ENCODE data around the gene PSMG3. TPM values are rescaled to one million over a fixed set of nuclear protein-coding genes. Genes with fewer than 3 reads are reported as not detected.

PSMG3 gene
- total and polyA plus RNA-seq, 2 experiments from 2014 or later: 32.7 to 41.2 TPM

DNA sequence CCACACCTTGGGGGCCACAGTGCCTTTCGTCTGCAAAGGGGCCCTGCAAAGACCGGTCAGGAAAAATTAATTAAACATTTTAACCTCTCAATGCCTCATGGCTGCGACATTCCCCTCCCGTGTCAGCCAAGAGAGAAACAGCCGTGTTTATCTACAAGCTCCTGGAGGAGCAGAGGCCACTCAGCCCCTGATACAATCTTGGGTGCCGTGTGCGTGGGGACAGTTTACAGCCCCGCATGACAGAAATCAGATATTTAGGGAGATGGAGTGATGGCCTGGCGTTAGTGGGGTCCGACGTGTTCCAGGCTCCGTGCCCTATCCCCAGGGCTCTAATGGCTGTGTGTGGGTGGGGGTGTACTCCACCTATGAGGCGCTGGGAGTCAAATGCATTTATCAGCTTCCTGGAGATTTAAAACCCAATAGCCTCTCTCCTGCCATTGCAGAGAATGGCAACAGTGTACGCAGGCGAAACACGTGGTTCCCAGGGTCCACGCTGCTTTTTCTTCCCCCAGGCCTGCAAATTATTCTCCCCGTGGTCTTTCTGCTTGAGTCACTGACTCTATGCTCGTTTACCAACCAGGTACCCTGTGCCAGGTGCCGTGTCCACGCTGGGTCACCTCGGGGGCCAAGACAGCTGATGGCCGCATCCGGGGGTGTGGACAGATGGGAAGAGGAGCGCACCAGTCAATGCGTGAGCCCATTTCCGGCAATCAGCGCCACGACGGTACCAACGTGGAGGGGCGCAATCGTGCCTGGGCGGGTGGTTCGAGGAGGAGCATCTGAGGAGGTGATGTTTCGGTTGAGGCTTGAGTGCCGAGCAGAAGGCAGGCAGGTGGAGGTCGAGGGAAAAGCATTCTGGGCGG lies 26.6 kb upstream of the PSMG3 start:
- Histone ChIP-seq H3K4me3 (no peak overlapping the region), H3K4me1 (ENCODE audit: low read depth) (no peaks in the 10 kb centered on the region), H3K9me3 (ENCODE audit: low read depth) (no peaks in the 10 kb centered on the region), H3K27me3 (peaks cover 13% of the 10 kb centered on the region), H3K27ac (no peak overlapping the region), H3K36me3 (no peaks in the 10 kb centered on the region)
- DNase-seq (ENCODE audit: low read depth in 1 of 2, low spot score in 1 of 2): no peak
- TF ChIP-seq, protein P1, sequence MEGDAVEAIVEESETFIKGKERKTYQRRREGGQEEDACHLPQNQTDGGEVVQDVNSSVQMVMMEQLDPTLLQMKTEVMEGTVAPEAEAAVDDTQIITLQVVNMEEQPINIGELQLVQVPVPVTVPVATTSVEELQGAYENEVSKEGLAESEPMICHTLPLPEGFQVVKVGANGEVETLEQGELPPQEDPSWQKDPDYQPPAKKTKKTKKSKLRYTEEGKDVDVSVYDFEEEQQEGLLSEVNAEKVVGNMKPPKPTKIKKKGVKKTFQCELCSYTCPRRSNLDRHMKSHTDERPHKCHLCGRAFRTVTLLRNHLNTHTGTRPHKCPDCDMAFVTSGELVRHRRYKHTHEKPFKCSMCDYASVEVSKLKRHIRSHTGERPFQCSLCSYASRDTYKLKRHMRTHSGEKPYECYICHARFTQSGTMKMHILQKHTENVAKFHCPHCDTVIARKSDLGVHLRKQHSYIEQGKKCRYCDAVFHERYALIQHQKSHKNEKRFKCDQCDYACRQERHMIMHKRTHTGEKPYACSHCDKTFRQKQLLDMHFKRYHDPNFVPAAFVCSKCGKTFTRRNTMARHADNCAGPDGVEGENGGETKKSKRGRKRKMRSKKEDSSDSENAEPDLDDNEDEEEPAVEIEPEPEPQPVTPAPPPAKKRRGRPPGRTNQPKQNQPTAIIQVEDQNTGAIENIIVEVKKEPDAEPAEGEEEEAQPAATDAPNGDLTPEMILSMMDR (IDR thresholded peaks at IDR 0.05; ENCODE audit: low read depth, low read length): no peak

DNA sequence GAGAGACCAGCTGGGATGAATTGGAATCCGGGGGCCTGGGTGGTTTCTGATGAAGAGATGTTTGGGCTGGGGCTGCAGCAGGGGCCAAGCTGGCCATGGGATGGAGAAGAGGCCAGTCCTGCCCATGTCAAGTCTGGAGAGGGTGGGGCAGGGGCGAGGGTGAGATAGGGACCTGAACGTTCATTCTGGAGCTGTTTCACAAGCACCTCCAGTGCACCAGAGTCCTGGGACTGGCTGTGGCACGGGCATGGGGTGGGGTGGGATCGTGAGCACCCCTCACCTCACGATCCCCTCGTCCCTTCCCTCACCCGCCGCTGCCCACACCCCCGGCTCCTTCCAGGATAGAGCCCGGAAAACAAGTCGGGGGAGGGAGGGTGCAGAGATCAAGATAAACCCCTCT lies 25.8 kb upstream of the PSMG3 start:
- no peaks in the 10 kb centered on the region for H3K9me3 ChIP-seq (ENCODE audit: low read depth)
- DNase-seq (ENCODE audit: low read depth in 1 of 2, low spot score in 1 of 2): no peak
- H3K27ac ChIP-seq: no peak overlapping the region
- TF ChIP-seq, protein P1 (IDR thresholded peaks at IDR 0.05; ENCODE audit: low read depth, low read length): no peak
- H3K36me3 ChIP-seq: no peaks in the 10 kb centered on the region
- peaks cover 19% of the 10 kb centered on the region for H3K27me3 ChIP-seq
- no peak overlapping the region for H3K4me3 ChIP-seq
- H3K4me1 ChIP-seq (ENCODE audit: low read depth): no peaks in the 10 kb centered on the region

DNA sequence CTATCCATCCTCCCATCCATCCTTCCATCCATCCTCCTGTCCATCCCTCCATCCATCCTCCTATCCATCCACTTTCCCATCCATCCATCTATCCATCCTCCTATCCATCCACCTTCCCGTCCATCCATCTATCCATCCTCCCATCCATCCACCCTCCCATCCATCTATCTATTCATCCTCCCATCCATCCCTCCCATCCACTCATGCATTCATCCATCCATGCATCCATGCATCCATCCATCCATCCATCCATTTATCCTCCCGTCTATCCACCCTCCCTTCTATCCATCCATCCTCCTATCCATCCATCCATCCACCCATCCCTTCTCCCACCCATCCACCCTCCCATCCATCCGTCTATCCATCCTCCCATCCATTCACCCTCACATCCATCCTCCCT lies 25.2 kb upstream of the PSMG3 start:
- Histone ChIP-seq H3K27me3 (peaks cover 23% of the 10 kb centered on the region), H3K36me3 (no peaks in the 10 kb centered on the region), H3K9me3 (ENCODE audit: low read depth) (no peaks in the 10 kb centered on the region), H3K27ac (no peak overlapping the region), H3K4me3 (no peak overlapping the region), H3K4me1 (ENCODE audit: low read depth) (no peaks in the 10 kb centered on the region)
- TF ChIP-seq, protein P1 (IDR thresholded peaks at IDR 0.05; ENCODE audit: low read depth, low read length): no peak
- no peak for DNase-seq (ENCODE audit: low read depth in 1 of 2, low spot score in 1 of 2)

DNA sequence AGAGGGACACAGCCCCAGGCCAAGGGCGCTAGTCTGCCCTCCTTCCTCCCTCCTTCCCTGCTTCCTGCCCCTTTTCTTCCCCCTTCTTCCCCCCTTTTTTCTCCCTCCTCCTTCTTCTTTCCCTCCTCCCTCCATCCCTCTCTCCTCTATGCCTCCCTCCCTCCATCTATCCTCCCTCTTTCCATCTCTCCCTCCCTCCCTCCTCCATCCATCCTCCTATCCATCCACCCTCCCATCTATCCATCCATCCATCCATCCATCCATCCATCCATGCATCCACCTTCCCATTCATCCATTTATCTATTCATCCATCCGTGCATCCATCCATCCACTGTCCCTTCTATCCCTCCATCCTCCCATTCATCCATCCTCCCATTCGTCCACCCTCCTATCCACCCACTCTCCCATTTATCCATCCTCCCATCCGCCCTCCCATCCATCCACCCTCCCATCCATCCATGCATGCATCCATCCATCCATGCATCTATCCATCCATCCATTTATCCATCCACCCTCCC lies 24.1 kb upstream of the PSMG3 start:
- DNase-seq (ENCODE audit: low read depth in 1 of 2, low spot score in 1 of 2): no peak
- Histone ChIP-seq H3K27ac (no peak overlapping the region), H3K9me3 (ENCODE audit: low read depth) (no peaks in the 10 kb centered on the region), H3K36me3 (no peaks in the 10 kb centered on the region), H3K4me3 (no peak overlapping the region), H3K4me1 (ENCODE audit: low read depth) (no peaks in the 10 kb centered on the region), H3K27me3 (peaks cover 23% of the 10 kb centered on the region)
- TF ChIP-seq, protein P1 (IDR thresholded peaks at IDR 0.05; ENCODE audit: low read depth, low read length): no peak

DNA sequence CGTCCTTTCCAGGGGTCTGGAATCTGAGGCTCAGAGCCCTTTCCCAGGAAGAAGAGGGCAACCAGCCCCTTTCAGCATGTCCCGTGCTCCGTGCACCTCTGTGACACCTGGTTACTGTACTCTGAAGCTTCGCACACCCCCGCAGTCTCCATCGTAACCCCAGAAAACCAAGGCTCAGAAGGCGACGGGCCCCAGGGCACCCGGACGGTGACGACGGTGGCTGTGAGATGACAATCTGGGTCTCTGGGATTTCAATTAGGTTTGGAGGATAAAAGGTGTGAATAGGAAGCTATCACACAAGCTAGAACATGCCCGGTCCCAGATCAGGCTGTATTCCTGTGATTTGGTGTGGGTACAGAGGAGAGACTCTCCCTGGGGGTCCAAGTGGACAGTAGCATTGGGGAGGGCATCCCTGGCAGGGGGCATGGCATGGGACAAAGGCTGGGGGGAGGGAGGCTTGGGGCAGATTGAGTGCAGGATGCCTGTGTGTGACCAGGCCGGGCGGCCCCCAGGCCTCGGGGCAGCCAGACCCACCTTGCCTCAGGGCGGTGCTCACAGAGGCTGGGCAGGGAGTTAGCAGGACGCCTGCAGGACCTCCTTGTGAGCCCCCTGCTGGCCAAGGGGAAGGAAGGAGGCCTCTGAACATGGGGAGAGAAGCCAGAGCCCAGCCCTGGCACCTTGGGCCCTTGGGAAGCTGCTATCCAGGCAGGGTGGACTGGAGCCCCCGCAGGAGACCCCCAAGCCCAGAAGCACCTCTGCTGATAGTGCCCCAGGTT lies 23.4 kb upstream of the PSMG3 start:
- Histone ChIP-seq H3K9me3 (ENCODE audit: low read depth) (no peaks in the 10 kb centered on the region), H3K4me3 (no peak overlapping the region), H3K36me3 (no peaks in the 10 kb centered on the region), H3K27me3 (peaks cover 23% of the 10 kb centered on the region), H3K27ac (no peak overlapping the region), H3K4me1 (ENCODE audit: low read depth) (no peaks in the 10 kb centered on the region)
- DNase-seq (ENCODE audit: low read depth in 1 of 2, low spot score in 1 of 2): peak in 1 of 2 donors; percentile 5
- TF ChIP-seq, protein P1 (IDR thresholded peaks at IDR 0.05; ENCODE audit: low read depth, low read length): peak; percentile 34

Measured in cardiac muscle cell (in vitro differentiated cells and primary cell).